WTC11 (cell line): Measurements from ENCODE around the gene TSSK2. TPM values are rescaled to one million over a fixed set of nuclear protein-coding genes. Genes with fewer than 3 reads are reported as not detected.

Source experiments
- ATAC-seq: fragments of 200-7000 bp; cut with Tn5 transposase; 2 replicates; pipeline ENCODE4 v1.10.0; 2021; ENCODE audit warnings: mild to moderate bottlenecking, moderate library complexity
- CTCF ChIA-PET: fragments of 300-600 bp; sonication (Branson Sonifier 250); formaldehyde crosslinking; loops from one replicate; lab custom pipeline; 2021; ENCODE audit warnings: antibody characterized with exemption; lab: Charles Lee
- POLR2A ChIA-PET: fragments of 350-600 bp; sonication (Branson Sonifier 250); formaldehyde crosslinking; loops from one replicate; lab custom pipeline; 2021; ENCODE audit warnings: antibody characterized with exemption; lab: Charles Lee
- DNase-seq: peaks from one replicate; pipeline ENCODE4 v3.0.0; 2021; ENCODE audit warnings: low spot score
- H3K27ac Mint-ChIP-seq: 2 replicates; pipeline ENCODE4 v1.8.0; 2021; ENCODE audit warnings: mixed read lengths
- H3K27me3 Mint-ChIP-seq: 2 replicates; pipeline ENCODE4 v1.8.0; 2021; ENCODE audit warnings: low read depth, mild to moderate bottlenecking, moderate library complexity, mixed read lengths
- H3K36me3 Mint-ChIP-seq: 2 replicates; pipeline ENCODE4 v1.8.0; 2021; ENCODE audit warnings: mixed read lengths
- H3K4me1 Mint-ChIP-seq: 2 replicates; pipeline ENCODE4 v1.8.0; 2022; ENCODE audit warnings: mixed read lengths
- H3K4me3 Mint-ChIP-seq: 2 replicates; pipeline ENCODE4 v1.8.0; 2021; ENCODE audit warnings: mild to moderate bottlenecking, moderate library complexity, mixed read lengths
- H3K9me3 Mint-ChIP-seq: 2 replicates; pipeline ENCODE4 v1.8.0; 2021; ENCODE audit warnings: mixed read lengths
- ARID4B ChIP-seq: sonication (generic); formaldehyde crosslinking; IDR thresholded peaks from 2 replicates; pipeline ENCODE4 v1.8.0; 2023; ENCODE audit warnings: missing genetic modification reagents, mild to moderate bottlenecking, borderline replicate concordance
- CREM ChIP-seq: sonication (generic); formaldehyde crosslinking; IDR thresholded peaks from 2 replicates; pipeline ENCODE4 v1.8.1; 2022; ENCODE audit warnings: mild to moderate bottlenecking, missing genetic modification reagents, moderate library complexity
- CTCF ChIP-seq: fragments of 200-600 bp; IDR thresholded peaks from 2 replicates; pipeline ENCODE4 v1.8.0; 2022; ENCODE audit warnings: antibody characterized with exemption
- E2F1 ChIP-seq: sonication (generic); formaldehyde crosslinking; IDR thresholded peaks from 2 replicates; pipeline ENCODE4 v1.8.0; 2022; ENCODE audit warnings: mild to moderate bottlenecking, missing genetic modification reagents
- ELF4 ChIP-seq: sonication (generic); formaldehyde crosslinking; IDR thresholded peaks from 2 replicates; pipeline ENCODE4 v1.8.1; 2022; ENCODE audit warnings: low read depth, mild to moderate bottlenecking, moderate library complexity, missing genetic modification reagents
- ERG ChIP-seq: fragments of 250-450 bp; sonication (Bioruptor Pico); IDR thresholded peaks from 2 replicates; pipeline ENCODE4 v1.8.0; 2021; ENCODE audit warnings: mild to moderate bottlenecking
- ESRRA ChIP-seq: sonication (generic); formaldehyde crosslinking; IDR thresholded peaks from 2 replicates; pipeline ENCODE4 v1.8.1; 2022; ENCODE audit warnings: mild to moderate bottlenecking, missing genetic modification reagents, borderline replicate concordance
- ETV6 ChIP-seq: sonication (generic); formaldehyde crosslinking; IDR thresholded peaks from 2 replicates; pipeline ENCODE4 v1.8.1; 2022; ENCODE audit warnings: mild to moderate bottlenecking, missing genetic modification reagents
- FOXK1 ChIP-seq: sonication (generic); formaldehyde crosslinking; IDR thresholded peaks from 2 replicates; pipeline ENCODE4 v1.8.0; 2022; ENCODE audit warnings: mild to moderate bottlenecking, moderate library complexity, missing genetic modification reagents
- GABPB1 ChIP-seq: sonication (generic); formaldehyde crosslinking; IDR thresholded peaks from 2 replicates; pipeline ENCODE4 v1.8.1; 2023; ENCODE audit warnings: mild to moderate bottlenecking, missing genetic modification reagents
- MYBL2 ChIP-seq: sonication (generic); formaldehyde crosslinking; IDR thresholded peaks from 2 replicates; pipeline ENCODE4 v1.8.1; 2023; ENCODE audit warnings: mild to moderate bottlenecking, moderate library complexity, missing genetic modification reagents
- TEAD1 ChIP-seq: sonication (generic); formaldehyde crosslinking; IDR thresholded peaks from 2 replicates; pipeline ENCODE4 v1.8.0; 2022; ENCODE audit warnings: mild to moderate bottlenecking, missing genetic modification reagents
- ZNF121 ChIP-seq: sonication (generic); formaldehyde crosslinking; IDR thresholded peaks from 2 replicates; pipeline ENCODE4 v1.8.0; 2023; ENCODE audit warnings: missing genetic modification reagents
- ZNF317 ChIP-seq: sonication (generic); formaldehyde crosslinking; IDR thresholded peaks from 2 replicates; pipeline ENCODE4 v1.8.1; 2023; ENCODE audit warnings: low read depth, mild to moderate bottlenecking, moderate library complexity, missing genetic modification reagents, borderline replicate concordance
- ZNF532 ChIP-seq: fragments of 250-450 bp; sonication (Bioruptor Pico); IDR thresholded peaks from 2 replicates; pipeline ENCODE4 v1.9.0; 2021; ENCODE audit warnings: mild to moderate bottlenecking, borderline replicate concordance
- total RNA-seq: library from RNA; stranded (reverse); gene quantifications from 3 replicates; pipeline ENCODE4 v1.2.3, GENCODE V29; 2021

Gene TSSK2
- total RNA-seq, 1 experiment from 2014 or later: not detected

GRCh38 chr22:19148417-19149046 is 17.4 kb downstream of the TSSK2 start:
- Mint-ChIP-seq H3K4me3 (peak overlapping the region; percentile 66), H3K9me3 (0 out of 2 replicates have a peak, but pooled peaks cover 4% of the 10 kb centered on the region), H3K27ac (no peak overlapping the region), H3K36me3 (peaks cover 4% of the 10 kb centered on the region; the same call in 1 of the 2 replicates)
- POLR2A ChIA-PET: interaction anchor here (0.6 kb wide), 2 partner anchors 30 to 1602 kb away, joined by 3 to 5 read pairs; no protein-coding TSS in a partner anchor
- no peak for ATAC-seq
- no peak for TF ChIP-seq CTCF
- no peak for TF ChIP-seq CREM (CRISPR knock-in tag)
- TF ChIP-seq TEAD1: no peak
- TF ChIP-seq GABPB1 (CRISPR knock-in tag): no peak
- TF ChIP-seq E2F1: no peak
- TF ChIP-seq ELF4 (CRISPR knock-in tag): no peak
- no peak for TF ChIP-seq ZNF532
- TF ChIP-seq, all 79 proteins: peak for 0
- no peak for DNase-seq
- CTCF ChIA-PET: interaction anchor here (1.2 to 3.5 kb wide), 6 partner anchors 19 to 481 kb away, joined by 4 to 22 read pairs (median 4); partner anchors contain the start of genes DGCR2 and SLC25A1
- peaks cover 74% of the 10 kb centered on the region for H3K27me3 Mint-ChIP-seq
- peaks cover 24% of the 10 kb centered on the region for H3K4me1 Mint-ChIP-seq

GRCh38 chr22:19149047-19149883 is 18.2 kb downstream of the TSSK2 start:
- peak; percentile 33 for ATAC-seq
- Mint-ChIP-seq H3K9me3 (0 out of 2 replicates have a peak, but pooled peaks cover 4% of the 10 kb centered on the region), H3K4me3 (peak overlapping the region; percentile 66), H3K27me3 (peaks cover 78% of the 10 kb centered on the region), H3K4me1 (peaks cover 18% of the 10 kb centered on the region), H3K36me3 (peaks cover 4% of the 10 kb centered on the region; the same call in 1 of the 2 replicates), H3K27ac (no peak overlapping the region)
- peak; percentile 65 for DNase-seq
- CTCF ChIA-PET: interaction anchor here (0.6 to 3.5 kb wide), 7 partner anchors 19 to 481 kb away, joined by 3 to 22 read pairs (median 4); partner anchors contain the start of genes DGCR2, SLC25A1 and UFD1
- POLR2A ChIA-PET: interaction anchor here (0.6 kb wide), 2 partner anchors 31 to 1603 kb away, joined by 3 to 5 read pairs; no protein-coding TSS in a partner anchor
- peak; percentile 49; the same call in 1 of the 2 replicates for TF ChIP-seq ETV6 (CRISPR knock-in tag)
- no peak; the same call in 1 of the 2 replicates for TF ChIP-seq ESRRA (CRISPR knock-in tag)
- no peak for TF ChIP-seq FOXK1
- peak; percentile 67; the same call in 1 of the 2 replicates for TF ChIP-seq MYBL2 (CRISPR knock-in tag)
- TF ChIP-seq ELF4 (CRISPR knock-in tag): peak; percentile 33; the same call in 1 of the 2 replicates
- TF ChIP-seq ERG: no peak
- 0 out of 2 replicates have a peak, but pooled peaks have one; percentile 52 for TF ChIP-seq TEAD1
- TF ChIP-seq ZNF317 (CRISPR knock-in tag): peak; percentile 52; the same call in 1 of the 2 replicates
- 0 out of 2 replicates have a peak, but pooled peaks have one; percentile 44 for TF ChIP-seq ARID4B
- no peak for TF ChIP-seq CREM (CRISPR knock-in tag)
- TF ChIP-seq ZNF121 (CRISPR knock-in tag): no peak
